T follicular helper cell (primary cell): ENCODE results near the gene NRP2.

ENCODE experiments used
- DNase-seq: peaks from one replicate; pipeline ENCODE4 v3.0.0-alpha.2; 2020; ENCODE audit warnings: low read depth

Gene NRP2

DNA sequence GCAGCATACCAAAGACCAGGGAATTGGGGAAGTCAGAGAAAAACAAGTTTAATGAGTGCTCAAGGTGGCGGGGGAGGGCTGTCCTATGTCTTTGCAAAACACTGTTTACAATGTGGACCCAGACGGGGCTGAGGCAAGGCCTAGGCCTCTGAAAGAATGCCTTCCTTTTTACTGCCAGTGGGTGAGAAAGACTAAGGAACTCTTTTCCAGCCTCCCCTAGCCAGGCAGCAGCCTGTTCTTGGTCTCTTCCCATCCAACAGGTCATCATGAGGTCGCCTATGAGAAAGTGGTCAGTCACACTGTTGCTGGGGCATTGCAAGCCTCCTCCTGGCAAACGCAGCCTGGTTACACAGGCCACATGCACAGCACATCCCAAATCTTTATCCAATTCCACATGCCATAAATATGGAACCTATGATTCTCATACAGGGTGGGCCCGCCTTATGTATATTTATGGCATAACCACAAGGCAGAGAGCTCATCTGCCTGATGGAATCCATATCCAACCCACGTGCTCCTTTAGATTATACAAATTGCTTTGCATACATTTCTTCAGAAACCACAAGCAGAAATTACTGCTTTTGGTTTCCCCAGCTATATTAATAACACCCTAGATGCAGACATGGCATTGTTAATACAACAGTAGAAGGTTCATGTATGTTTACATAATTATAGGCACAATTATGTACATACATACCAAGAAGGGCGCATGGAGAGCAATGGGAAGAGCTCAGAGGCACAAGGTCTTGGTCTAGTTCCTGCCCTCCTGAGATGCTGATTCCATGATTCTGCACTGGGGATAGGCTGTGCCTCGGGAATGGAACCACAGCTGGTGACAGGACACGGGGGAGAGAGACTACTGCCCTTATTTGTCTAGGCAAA is 48.6 kb downstream of the NRP2 start:
- no peak for DNase-seq

DNA sequence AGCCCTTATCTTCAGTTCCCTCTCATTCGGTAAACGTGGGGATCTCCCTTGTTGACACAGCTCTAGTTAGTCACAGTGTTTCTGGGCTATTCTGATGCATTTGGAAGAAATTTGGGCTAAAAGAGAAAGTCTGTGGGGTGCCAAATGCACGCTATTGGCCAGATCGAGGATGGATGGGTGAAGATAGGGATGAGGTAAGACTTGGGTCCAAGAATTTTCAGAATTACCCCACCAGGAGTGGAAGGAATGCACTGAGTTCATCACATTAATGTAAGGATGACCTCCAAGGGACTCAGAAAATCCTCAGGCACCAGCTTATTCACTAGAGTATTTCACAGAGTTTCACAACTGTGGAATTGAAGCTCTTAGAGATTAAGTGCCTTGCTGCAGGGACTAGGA is 49.3 kb downstream of the NRP2 start:
- DNase-seq: no peak

DNA sequence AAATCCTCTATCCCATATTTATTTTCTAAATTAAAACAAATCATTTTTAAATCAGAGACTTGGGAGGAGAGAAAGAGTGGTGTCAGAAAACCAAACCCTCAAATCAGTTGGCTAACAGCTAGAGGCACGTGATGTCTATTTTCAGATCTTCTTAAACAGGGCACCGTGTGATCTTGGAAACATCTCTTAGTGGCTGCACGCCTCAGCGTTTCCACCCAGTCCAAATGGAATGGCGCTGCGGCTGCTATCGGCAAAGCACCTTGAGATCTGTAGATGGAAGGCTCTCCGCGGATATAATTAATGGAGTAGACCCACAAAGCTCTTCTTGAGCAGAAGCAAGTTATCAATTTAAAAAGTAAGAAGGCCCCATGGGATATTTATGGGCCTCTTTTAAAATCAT is 50.0 kb downstream of the NRP2 start:
- no peak for DNase-seq

DNA sequence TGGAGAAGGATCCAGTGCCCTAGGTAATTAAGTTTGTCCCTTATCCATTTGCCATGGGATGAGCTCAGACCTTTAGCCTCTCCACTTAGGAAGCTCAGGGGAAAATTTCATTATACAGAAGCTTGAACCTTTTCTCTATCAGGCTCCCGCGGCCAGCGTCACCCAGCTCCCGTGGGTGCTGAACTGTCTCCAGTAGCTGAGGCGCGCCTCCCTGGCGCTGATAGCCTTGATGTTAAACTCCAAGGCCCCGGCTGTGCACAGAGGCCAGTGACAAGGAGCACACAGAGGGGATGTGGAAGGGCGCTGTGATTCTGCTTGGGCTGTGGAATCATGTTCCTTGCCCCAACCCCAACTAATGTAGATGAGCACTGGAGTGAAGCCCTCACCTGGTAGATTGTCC is 50.8 kb downstream of the NRP2 start:
- no peak for DNase-seq

DNA sequence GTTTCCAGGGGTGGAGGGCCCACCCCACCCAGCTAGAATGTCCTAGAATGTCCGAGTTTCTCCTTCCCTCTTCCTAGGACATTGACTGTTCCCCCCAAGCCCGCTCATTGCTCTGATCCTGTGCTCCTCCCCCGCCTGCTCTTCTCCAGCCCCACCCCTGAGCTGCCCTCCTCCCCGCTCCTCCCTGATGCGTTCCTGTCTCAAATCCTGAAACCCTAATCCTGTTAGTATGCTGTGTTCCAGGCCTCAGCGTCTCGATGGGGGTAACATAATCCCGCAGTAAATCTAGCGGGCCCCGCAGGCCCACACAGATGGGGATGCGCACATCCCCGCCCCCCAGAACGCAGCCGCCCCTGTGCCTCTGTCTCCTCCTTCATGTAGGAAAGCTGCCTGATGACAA is 51.3 kb downstream of the NRP2 start:
- no peak for DNase-seq

DNA sequence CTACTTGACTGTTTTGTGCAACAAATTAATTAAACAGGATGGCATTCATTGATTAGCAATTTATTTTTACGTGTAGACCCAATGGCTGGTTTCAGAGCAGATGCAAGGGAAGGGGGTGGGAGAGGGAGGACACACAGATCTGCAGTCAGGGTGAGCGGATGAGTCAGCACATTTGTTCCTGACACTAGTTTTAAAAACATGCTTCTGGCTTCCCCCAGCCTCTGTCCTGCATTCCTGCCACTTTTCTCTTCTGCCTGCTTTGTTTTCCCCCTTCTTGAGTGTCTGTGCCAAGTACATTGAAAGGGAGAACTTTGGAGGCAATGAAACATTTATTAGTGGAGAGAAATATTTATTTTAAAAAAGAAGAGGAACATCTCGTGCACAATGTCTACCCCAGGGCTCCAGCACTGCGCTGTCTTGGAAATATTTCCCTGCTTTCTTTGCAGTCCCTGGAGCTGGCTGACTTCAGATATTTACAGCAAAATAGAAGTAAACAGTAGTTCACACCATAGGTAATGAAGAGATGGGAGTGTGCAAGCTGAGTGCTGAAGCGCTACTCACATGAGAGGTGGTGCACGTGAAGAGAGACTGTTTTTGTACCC is 52.2 kb downstream of the NRP2 start:
- no peak for DNase-seq

DNA sequence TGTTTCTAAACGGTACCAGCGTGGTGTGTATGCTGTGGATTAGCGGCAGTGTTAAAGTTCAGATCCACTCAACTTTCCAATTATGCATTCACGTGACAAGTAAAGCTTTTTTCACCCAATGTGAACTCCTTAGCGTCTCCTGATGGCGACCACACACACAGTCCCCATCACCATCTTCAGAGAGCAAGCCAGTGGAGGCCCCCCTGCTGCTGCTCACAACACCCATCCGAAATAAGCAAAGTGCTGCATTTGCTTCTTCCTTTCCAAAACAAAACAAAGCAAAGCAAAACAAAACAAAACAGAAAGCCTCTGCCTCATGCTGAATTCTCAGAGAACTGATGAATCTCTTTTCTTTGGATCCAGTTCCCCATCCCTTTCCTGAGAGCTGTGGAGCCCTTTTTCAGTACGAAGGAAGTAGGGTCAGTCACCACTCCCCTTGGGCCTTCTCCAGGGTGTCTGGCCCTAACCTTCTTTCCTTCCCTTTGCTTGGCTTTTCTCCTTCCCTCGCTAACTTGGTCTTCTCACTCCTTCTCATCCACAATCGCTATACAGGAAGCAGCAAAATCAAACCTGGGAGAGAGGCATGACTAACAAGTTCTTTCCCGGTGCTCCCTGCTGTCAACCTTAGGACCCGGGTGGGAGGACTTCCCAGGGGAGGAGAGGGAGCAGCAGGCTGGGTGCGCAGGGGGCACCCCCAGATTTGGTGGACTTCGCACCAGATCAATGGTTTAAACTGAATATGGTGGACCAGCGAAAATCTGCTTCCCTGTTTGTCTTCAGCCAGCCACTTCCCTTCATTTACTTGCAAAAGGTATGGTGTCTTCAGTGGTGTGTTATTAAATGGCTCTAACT is 56.0 kb downstream of the NRP2 start:
- DNase-seq: no peak

DNA sequence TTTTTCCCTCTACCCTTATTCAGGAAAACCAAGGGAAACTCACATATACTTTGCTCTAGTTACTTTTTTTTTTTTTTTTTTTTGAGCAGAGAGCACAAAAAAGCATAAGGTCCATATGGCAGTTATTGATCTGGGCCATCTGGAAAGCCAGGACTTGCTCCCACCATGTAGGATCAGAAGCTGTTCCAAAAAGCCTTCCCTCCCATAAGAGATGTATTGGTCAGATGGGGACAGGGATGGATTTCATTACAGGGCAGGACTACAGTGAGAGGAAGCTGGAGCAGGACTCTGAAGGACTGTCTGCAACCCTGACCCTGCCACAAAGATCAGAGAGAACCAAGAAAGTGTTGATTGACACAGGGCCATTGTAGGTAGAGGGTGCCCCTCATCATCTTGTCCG is 57.3 kb downstream of the NRP2 start:
- no peak for DNase-seq

DNA sequence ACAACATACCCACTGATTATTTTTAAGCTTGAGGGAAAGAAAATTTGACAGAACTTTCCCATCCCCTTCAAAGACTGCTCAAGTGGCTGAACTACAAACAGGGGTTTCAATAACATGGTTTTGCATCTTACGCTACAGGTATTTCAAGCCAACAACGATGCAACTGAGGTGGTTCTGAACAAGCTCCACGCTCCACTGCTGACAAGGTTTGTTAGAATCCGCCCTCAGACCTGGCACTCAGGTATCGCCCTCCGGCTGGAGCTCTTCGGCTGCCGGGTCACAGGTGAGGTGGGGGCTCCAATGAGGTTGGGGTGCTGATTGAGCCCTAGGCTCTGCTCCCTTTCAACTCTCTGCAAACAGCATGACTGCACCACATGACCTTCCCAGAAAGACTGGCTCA is 58.1 kb downstream of the NRP2 start:
- DNase-seq: no peak

DNA sequence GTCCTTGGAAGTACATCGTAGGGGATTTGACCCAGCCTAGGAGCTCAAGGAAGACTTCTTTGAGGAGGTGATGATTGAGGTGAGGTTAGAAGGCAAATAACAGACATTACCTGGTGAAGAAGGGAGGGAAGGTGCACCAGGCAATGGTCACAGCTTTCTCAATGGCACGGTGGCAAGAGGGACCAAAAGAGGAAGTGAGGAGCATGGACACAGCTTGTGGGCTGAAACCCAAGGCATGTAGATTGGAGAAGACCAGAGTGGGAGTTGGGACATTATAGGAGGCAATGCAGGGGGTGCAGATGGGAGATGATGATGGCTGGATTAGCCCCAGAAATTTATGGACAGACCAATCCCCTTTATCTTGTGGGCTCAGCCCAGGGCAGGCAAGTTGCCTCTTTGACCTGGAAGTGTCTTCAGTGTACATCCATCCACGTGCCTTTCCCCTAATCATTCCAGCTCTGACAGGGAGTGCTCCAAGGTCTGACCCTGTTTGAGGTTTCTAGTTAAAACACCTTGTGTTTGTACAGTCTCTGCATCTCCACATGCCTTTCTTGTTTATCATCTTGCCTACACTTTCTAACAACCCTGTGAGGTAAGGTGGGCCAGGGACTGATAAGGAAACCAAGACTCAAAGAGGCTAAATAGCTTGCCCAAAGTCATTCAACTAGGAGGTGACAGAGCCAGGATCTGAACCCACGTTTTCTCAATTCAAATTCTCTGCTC is 59.1 kb downstream of the NRP2 start:
- no peak for DNase-seq

DNA sequence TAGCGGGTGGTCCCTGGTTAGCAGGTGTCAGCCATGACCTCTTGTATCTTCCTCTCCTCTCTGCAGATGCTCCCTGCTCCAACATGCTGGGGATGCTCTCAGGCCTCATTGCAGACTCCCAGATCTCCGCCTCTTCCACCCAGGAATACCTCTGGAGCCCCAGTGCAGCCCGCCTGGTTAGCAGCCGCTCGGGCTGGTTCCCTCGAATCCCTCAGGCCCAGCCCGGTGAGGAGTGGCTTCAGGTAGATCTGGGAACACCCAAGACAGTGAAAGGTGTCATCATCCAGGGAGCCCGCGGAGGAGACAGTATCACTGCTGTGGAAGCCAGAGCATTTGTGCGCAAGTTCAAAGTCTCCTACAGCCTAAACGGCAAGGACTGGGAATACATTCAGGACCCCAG is 60.8 kb downstream of the NRP2 start:
- no peak for DNase-seq

DNA sequence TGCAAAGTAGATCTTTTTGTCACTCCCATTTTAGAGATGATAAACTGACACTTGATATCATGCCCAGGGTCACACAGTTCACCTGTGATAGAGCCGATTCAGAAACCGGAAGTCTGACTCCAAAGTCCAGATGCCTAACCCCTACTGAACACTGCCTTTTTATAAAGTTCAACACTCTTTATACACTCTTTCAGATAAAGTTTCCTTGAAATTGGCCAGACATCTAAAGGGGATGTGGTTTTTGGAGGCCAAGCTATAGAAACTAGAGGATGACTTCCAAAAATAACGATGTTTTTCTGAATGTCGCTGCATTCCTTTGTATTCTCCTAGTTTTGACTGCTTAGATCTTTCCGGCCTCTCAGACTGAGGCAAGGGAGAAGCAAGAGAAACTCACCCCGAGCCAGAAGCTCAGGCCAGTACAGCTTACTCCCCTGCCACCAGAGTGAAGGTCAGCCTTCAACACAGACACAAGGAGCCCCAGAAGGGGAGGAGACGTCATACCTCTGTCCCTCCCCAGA is 61.8 kb downstream of the NRP2 start:
- no peak for DNase-seq

DNA sequence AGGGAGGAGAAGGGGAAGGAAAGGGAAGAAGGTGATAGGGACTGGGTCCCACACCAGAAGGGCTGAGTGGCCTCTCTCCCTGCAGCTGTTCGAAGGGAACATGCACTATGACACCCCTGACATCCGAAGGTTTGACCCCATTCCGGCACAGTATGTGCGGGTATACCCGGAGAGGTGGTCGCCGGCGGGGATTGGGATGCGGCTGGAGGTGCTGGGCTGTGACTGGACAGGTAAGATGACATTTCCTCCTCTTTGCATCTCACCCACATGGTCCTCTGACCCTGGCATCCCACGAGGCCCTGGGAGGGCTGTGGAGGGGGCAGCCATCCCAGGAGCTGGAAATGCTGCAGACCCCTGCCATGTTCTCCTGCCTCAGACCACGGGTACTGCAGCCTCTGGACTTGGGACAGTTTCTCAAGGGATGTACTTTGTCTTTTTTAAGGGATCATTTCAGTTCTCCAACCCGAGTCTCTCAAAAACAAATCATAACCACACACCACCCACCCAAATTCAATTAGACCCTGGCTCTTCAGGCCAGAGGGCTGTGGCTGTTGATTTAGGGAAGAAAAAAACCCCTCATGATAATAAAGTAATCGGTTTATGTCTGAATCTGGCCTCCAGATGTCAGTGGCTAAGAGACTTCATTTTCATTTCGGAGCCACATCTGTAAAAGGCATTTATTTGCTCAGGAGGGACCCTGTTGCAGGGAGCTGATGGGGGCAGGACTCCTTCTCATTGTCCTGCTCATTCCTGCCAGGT is 63.5 kb downstream of the NRP2 start:
- DNase-seq: no peak

DNA sequence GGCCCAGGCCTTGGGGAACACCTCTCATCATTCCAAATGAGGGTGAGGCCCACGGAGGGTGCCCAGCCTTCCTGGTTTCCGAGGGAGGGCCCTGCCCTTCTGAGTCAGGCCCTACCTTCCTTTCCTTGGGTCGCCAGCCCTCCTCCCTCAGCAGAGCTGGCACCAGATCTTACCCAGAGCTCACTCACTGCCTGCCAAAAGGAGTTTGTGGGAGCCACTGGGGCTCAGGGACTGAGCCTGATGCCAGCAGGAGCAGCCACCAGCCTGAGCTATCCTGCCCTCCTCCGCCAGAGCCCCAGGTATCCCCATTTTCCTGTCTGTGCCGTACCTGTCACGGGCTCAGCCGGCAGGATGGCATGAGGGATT is 64.1 kb downstream of the NRP2 start:
- DNase-seq: no peak

DNA sequence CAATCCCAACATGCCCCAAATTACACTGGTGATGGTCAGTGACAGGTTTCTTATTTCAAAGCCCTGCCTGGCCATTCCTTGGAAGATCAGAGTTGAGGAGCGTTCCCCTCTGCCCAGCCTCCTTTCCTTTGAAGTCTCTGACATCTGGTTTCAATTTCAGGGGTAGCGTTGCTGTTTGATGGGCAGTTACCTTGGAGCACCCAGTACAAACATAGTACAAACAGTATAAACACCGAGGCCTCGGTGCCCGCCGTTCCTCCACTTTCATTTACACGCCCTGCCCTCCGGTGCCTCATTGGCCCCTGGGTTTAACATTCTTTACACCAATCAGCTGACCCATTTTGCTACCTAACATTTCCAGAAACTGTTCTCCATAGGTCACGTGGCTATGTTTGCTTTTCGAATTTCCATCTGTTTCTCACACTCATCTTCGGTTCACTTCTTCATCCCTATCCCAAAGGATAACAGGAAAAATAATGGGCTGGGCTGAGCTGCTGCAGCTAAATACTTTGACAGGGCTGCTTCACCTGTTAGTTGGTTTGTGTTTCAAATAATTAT is 65.6 kb downstream of the NRP2 start:
- no peak for DNase-seq

DNA sequence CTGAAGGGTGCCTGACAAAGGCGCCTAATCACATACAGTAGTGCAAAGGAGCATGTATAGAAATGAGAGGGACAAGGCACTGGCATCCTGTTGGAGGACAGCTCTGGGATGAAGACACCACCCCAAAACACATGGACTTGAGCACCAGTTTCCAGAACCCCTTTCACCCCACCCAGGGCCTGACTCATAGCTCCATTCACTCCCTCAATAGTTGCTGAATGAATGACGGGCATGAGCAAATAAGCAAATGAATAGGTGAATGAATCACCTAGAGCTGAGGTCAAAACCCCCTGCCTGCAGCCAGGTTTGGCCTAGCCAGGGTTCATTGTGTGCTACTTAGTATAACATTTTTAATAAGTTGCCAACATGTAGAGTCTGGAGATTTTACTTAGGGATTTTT is 66.3 kb downstream of the NRP2 start:
- DNase-seq: no peak

DNA sequence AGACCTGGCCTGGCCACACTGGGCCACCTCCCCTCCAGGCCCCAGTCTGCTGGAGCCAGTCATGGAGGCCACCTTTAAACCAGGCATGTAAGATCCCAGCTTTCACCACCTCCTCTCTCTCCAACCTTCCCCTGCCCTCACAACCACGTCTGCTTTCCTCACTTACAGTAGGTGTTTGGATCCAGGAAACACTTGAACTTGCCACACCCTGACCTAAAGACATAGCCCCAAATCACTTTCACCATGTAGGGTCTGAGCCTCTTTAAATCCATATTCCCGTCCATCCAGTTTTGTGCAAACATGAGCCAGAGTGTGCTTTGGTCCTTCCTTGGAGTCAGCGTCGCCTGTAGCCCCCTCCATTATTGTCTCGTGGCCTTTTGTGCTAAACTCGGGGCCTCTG is 66.8 kb downstream of the NRP2 start:
- DNase-seq: no peak

DNA sequence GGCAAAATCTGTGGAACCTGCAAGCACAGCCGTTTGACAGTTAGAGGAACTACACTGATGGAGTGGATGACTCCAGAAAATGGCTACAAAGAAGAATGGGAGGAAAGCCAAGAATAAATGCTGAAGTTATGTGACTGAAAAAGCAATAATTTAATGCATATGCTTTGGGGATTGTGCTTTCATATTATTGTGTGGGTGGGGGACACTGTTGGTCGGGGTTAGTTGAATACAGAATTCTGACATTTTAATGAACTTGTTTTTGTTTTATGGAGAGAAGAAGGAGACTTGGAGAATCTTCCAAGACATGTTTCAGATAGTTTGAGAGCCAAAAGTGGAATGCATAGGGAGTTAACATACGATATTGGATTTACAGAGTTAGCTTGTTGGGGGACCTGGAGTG is 68.5 kb downstream of the NRP2 start:
- DNase-seq: no peak

DNA sequence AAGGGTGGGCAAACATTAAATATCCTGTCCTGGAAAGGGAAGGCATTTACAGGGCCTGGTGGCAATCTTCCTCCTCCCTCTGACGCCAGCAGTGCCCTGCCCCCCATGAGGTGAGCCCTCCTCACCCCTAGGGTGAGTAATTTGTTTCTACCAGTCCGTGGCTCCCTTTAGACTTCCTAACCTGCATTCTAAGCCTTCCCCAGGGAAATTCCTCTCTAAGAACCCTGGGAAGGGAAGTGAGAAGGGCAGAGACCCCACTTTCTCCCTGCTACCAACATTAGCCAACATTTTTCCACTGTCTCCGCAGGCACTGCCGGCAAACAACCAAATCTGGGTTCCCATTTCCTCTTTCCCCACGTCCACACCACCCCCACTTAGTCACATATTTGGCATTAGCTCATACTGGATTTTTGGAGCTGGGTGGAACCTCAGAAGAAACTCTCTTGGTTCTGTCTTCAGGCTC is 69.3 kb downstream of the NRP2 start:
- DNase-seq: no peak

DNA sequence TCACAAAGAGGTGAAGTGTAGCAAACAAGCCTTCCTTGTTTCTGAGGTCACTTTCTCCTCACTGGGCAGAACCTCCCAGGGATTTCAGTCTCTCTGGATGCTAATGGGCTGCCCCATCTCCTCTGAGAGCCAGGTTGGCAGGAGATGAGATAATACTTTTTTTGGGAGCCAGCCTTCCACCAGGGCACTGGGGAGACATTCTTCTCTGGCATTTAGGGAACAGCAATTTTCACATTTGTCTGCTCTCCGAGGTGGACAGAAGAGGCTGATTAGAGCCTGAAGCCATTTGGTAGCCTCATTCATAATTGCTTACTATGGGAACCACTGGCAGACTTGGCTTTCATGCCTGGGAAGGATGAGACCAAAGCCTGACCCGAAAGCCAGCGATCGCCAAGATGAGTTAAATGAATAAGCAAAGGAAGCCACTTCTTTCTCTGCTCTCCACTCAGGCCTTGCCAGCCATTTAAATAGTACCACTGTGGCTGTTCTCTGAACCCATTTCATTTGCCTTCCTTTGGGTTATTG is 70.1 kb downstream of the NRP2 start:
- DNase-seq: no peak

DNA sequence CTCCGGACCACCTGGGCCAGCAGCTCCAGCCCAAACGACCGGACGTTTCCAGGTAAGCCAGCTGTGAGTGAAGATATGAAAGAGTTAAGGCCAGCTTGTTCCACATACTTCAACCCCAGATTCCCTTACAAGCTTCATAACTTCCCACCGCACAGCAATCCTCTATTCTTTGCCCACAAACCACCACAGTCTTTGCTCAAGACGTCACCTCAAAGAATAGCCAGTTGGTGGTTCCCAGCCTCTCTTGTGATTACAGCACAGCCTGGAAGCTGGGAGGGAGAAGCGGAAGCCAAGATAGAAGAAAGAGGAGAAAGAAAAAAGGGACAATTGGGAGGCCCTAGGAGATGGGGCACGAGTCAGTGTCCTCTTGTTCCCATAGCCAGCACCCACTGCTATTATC is 70.6 kb downstream of the NRP2 start:
- DNase-seq: no peak
